Gastroesophageal sphincter (tissue), 3 donors: Measurements from ENCODE around the gene KRT222.

Experiments used
- EP300 ChIP-seq: sonication (generic); formaldehyde crosslinking; IDR thresholded peaks from one replicate; pipeline ENCODE4 v1.6.1; 2017; ENCODE audit warnings: antibody characterized with exemption, mild to moderate bottlenecking
- POLR2A ChIP-seq, 2 donors: fragments of 450-650 bp; IDR thresholded peaks; one replicate each; pipeline ENCODE4 v1.6.1; 2017; ENCODE audit warnings: antibody characterized with exemption in 2 of 2, mild to moderate bottlenecking in 2 of 2, moderate library complexity in 1 of 2
- POLR2AphosphoS5 ChIP-seq: sonication (generic); formaldehyde crosslinking; IDR thresholded peaks from one replicate; pipeline ENCODE4 v1.6.1; 2017; ENCODE audit warnings: antibody characterized with exemption
- TF ChIP-seq, protein P1 (sequence below), 4 experiments: fragments of 200-600 bp in 2 of 4; fragments of 450-650 bp in 2 of 4; sonication (generic) in 1 of 4; IDR thresholded peaks; one replicate each; pipeline ENCODE4 v1.5.1; 2017 to 2019; ENCODE audit warnings: antibody characterized with exemption in 4 of 4, mild to moderate bottlenecking in 2 of 4, moderate library complexity in 2 of 4

DNA sequence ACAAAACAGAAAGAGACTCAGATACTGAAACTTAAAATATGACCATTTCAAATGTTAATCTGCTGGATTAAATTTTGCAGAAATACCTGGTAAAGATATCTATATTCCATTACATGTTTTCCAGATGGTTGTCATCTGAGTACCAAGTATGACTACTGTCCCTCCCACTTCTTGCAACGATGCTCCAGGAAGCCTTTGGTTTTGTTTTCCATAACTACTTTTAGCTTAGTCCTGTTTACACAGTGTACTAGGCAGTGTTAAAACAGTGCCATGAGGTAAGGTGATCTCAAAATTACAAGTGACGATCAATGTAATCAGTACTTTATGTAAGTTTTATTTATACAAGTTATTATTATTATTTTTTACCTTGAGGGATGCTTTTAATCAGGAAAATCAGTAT lies 35.1 kb downstream of the KRT222 start:
- TF ChIP-seq, protein P1, sequence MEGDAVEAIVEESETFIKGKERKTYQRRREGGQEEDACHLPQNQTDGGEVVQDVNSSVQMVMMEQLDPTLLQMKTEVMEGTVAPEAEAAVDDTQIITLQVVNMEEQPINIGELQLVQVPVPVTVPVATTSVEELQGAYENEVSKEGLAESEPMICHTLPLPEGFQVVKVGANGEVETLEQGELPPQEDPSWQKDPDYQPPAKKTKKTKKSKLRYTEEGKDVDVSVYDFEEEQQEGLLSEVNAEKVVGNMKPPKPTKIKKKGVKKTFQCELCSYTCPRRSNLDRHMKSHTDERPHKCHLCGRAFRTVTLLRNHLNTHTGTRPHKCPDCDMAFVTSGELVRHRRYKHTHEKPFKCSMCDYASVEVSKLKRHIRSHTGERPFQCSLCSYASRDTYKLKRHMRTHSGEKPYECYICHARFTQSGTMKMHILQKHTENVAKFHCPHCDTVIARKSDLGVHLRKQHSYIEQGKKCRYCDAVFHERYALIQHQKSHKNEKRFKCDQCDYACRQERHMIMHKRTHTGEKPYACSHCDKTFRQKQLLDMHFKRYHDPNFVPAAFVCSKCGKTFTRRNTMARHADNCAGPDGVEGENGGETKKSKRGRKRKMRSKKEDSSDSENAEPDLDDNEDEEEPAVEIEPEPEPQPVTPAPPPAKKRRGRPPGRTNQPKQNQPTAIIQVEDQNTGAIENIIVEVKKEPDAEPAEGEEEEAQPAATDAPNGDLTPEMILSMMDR (IDR thresholded peaks at IDR 0.05), result no peak
- TF ChIP-seq EP300 (no peak), POLR2A (IDR thresholded peaks at IDR 0.05) (no peak), POLR2AphosphoS5 (no peak)
